H1 (cell line): Measurements from ENCODE around the gene KCNT1. TPM values are rescaled to one million over a fixed set of nuclear protein-coding genes. Genes with fewer than 3 reads are reported as not detected.

Experiments
- CTCF ChIA-PET: fragments of 300-600 bp; sonication (Branson Sonifier 250); formaldehyde crosslinking; loops from one replicate; lab custom pipeline; 2021; ENCODE audit not compliant: partially characterized antibody; lab: Charles Lee
- POLR2A ChIA-PET: fragments of 300-600 bp; sonication (Branson Sonifier 250); formaldehyde crosslinking; loops from one replicate; lab custom pipeline; 2021; ENCODE audit warnings: inconsistent platforms; ENCODE audit not compliant: partially characterized antibody; lab: Charles Lee
- DNase-seq, 2 experiments: peaks; one replicate each; pipeline versions ENCODE4 v3.0.0 to v3.0.0-alpha.2; 2010 to 2022; ENCODE audit warnings: low spot score in 2 of 2, low read depth in 1 of 2, mixed read lengths in 1 of 2
- FAIRE-seq: peaks from 2 replicates; lab custom pipeline; 2011; peaks lifted over from hg19 to GRCh38; lab: Jason Lieb, UNC
- H2AFZ ChIP-seq: 2 replicates; pipeline ENCODE4 v1.8.1; 2012; ENCODE audit warnings: low read length, inconsistent platforms
- H2AK5ac ChIP-seq: 2 replicates; pipeline ENCODE4 v1.6.1; 2013; ENCODE audit warnings: low read depth, low read length
- H2BK120ac ChIP-seq: replicated peaks from 2 replicates; pipeline ENCODE3; 2013; ENCODE audit warnings: low read depth, low read length, inconsistent platforms
- H2BK12ac ChIP-seq: 2 replicates; pipeline ENCODE4 v1.6.1; 2013; ENCODE audit warnings: low read depth, low read length
- H2BK15ac ChIP-seq: 2 replicates; pipeline ENCODE4 v1.6.1; 2013; ENCODE audit warnings: low read length
- H2BK20ac ChIP-seq: 2 replicates; pipeline ENCODE4 v1.6.1; 2013; ENCODE audit warnings: low read length
- H2BK5ac ChIP-seq: 2 replicates; pipeline ENCODE4 v1.6.1; 2013; ENCODE audit warnings: low read depth, low read length
- H3K14ac ChIP-seq: 2 replicates; pipeline ENCODE4 v1.6.1; 2013; ENCODE audit warnings: inconsistent platforms; ENCODE audit not compliant: insufficient read length
- H3K18ac ChIP-seq: 2 replicates; pipeline ENCODE4 v1.6.1; 2013; ENCODE audit warnings: low read length; ENCODE audit errors: extremely low read depth
- H3K23ac ChIP-seq: 2 replicates; pipeline ENCODE4 v1.6.1; 2013; ENCODE audit warnings: inconsistent platforms; ENCODE audit not compliant: insufficient read length
- H3K23me2 ChIP-seq: 2 replicates; pipeline ENCODE4 v1.6.1; 2013; ENCODE audit warnings: low read depth, low read length
- H3K27ac ChIP-seq: 2 replicates; pipeline ENCODE4 v1.6.1; 2011; ENCODE audit warnings: low read depth, low read length, inconsistent platforms
- H3K27me3 ChIP-seq, 4 experiments: replicated peaks in 1 of 4; 1 replicate in 1 of 4; 2 replicates in 3 of 4; pipeline versions ENCODE4 v1.6.1 to v1.8.1; 2011 to 2013; ENCODE audit warnings: low read length in 3 of 4, mild to moderate bottlenecking in 3 of 4, inconsistent platforms in 2 of 4, mixed read lengths in 2 of 4, moderate library complexity in 1 of 4; ENCODE audit not compliant: control insufficient read depth in 3 of 4, insufficient read depth in 3 of 4; ENCODE audit errors: extremely low read depth in 1 of 4
- H3K36me3 ChIP-seq, 4 experiments: 2 replicates each; pipeline versions ENCODE4 v1.6.1 to v1.8.1; 2011 to 2013; ENCODE audit warnings: mild to moderate bottlenecking in 4 of 4, low read length in 3 of 4, moderate library complexity in 2 of 4, control low read depth in 1 of 4, inconsistent platforms in 1 of 4; ENCODE audit not compliant: insufficient read depth in 4 of 4, control insufficient read depth in 2 of 4
- H3K4ac ChIP-seq: replicated peaks from 2 replicates; pipeline ENCODE3; 2013; ENCODE audit warnings: low read length, low read depth, mixed read lengths, inconsistent platforms; ENCODE audit not compliant: insufficient read length
- H3K4me1 ChIP-seq, 4 experiments: replicated peaks in 1 of 4; 1 replicate in 1 of 4; 2 replicates in 3 of 4; pipeline versions ENCODE4 v1.6.1 to v1.8.1; 2011 to 2013; ENCODE audit warnings: low read length in 3 of 4, inconsistent platforms in 2 of 4, mixed read lengths in 1 of 4; ENCODE audit not compliant: insufficient read depth in 4 of 4, control insufficient read depth in 3 of 4
- H3K4me2 ChIP-seq, 2 experiments: 2 replicates each; pipeline versions ENCODE4 v1.6.1 to v1.8.1; 2011 to 2013; ENCODE audit warnings: low read depth in 2 of 2, low read length in 2 of 2, control low read depth in 1 of 2, inconsistent platforms in 1 of 2, mild to moderate bottlenecking in 1 of 2; ENCODE audit not compliant: insufficient read depth in 1 of 2
- H3K4me3 ChIP-seq, 4 experiments: fragments of 200-600, 300-600 bp in 1 of 4; sonication (generic), shearing (Covaris generic), sonication (Bioruptor Twin) in 1 of 4; 2 replicates each; pipeline versions ENCODE4 v1.5.1 to v1.8.1; 2011 to 2016; ENCODE audit warnings: low read length in 4 of 4, low read depth in 3 of 4, control low read depth in 2 of 4, inconsistent platforms in 2 of 4, mild to moderate bottlenecking in 2 of 4, mixed read lengths in 1 of 4, moderate library complexity in 1 of 4; ENCODE audit not compliant: insufficient read depth in 2 of 4; ENCODE audit errors: extremely low read depth in 1 of 4
- H3K56ac ChIP-seq: replicated peaks from 2 replicates; pipeline ENCODE3; 2013; ENCODE audit warnings: low read depth, mild to moderate bottlenecking, mixed read lengths, low read length, inconsistent platforms; ENCODE audit not compliant: insufficient read length
- H3K79me1 ChIP-seq: 2 replicates; pipeline ENCODE4 v1.6.1; 2013; ENCODE audit warnings: low read depth, low read length, control low read depth
- H3K79me2 ChIP-seq, 2 experiments: 2 replicates each; pipeline versions ENCODE4 v1.6.1 to v1.8.1; 2012 to 2013; ENCODE audit warnings: low read length in 2 of 2, mild to moderate bottlenecking in 2 of 2, inconsistent platforms in 1 of 2; ENCODE audit not compliant: insufficient read depth in 2 of 2, control insufficient read depth in 1 of 2
- H3K9ac ChIP-seq, 4 experiments: replicated peaks in 1 of 4; 1 replicate in 1 of 4; 2 replicates in 3 of 4; pipeline versions ENCODE4 v1.6.1 to v1.8.1; 2011 to 2013; ENCODE audit warnings: low read depth in 3 of 4, low read length in 3 of 4, control low read depth in 2 of 4, mild to moderate bottlenecking in 2 of 4, moderate library complexity in 2 of 4, inconsistent platforms in 1 of 4; ENCODE audit errors: extremely low read depth in 1 of 4
- H3K9me3 ChIP-seq, 2 experiments: 2 replicates each; pipeline versions ENCODE4 v1.6.1 to v1.8.1; 2012 to 2013; ENCODE audit warnings: mild to moderate bottlenecking in 2 of 2, moderate library complexity in 2 of 2, control low read depth in 1 of 2, inconsistent platforms in 1 of 2, low read depth in 1 of 2, low read length in 1 of 2, mixed read lengths in 1 of 2; ENCODE audit not compliant: insufficient read depth in 2 of 2
- H4K20me1 ChIP-seq, 2 experiments: replicated peaks in 1 of 2; 2 replicates each; pipeline versions ENCODE3 to v1.8.1; 2011 to 2013; ENCODE audit warnings: inconsistent platforms in 2 of 2, low read length in 2 of 2, mild to moderate bottlenecking in 1 of 2; ENCODE audit not compliant: insufficient read depth in 2 of 2, control insufficient read depth in 1 of 2
- H4K5ac ChIP-seq: 2 replicates; pipeline ENCODE4 v1.6.1; 2013; ENCODE audit warnings: low read length, low read depth, mixed read lengths, inconsistent platforms; ENCODE audit not compliant: insufficient read length
- H4K8ac ChIP-seq: 2 replicates; pipeline ENCODE4 v1.8.0; 2013; ENCODE audit warnings: mild to moderate bottlenecking, moderate library complexity, low read length, inconsistent platforms; ENCODE audit not compliant: insufficient read depth; ENCODE audit errors: extremely low read depth
- H4K91ac ChIP-seq: replicated peaks from 2 replicates; pipeline ENCODE3; 2013; ENCODE audit warnings: low read length, mixed read lengths, inconsistent platforms; ENCODE audit not compliant: insufficient read length
- MAX ChIP-seq: IDR thresholded peaks from 2 replicates; pipeline ENCODE4 v1.6.1; 2012; ENCODE audit warnings: inconsistent platforms
- PHF8 ChIP-seq: fragments of 200-600 bp; sonication (generic); conservative IDR thresholded peaks from 2 replicates; pipeline ENCODE4 v1.7.1; 2012; ENCODE audit warnings: low read depth, mild to moderate bottlenecking, inconsistent platforms, low read length, moderate library complexity
- POLR2AphosphoS5 ChIP-seq: IDR thresholded peaks from 2 replicates; pipeline ENCODE4 v1.6.1; 2011; ENCODE audit warnings: low read depth, low read length
- SP1 ChIP-seq: IDR thresholded peaks from 2 replicates; pipeline ENCODE4 v1.6.1; 2011; ENCODE audit warnings: low read depth, low read length
- TBP ChIP-seq: IDR thresholded peaks from 2 replicates; pipeline ENCODE4 v1.6.1; 2011; ENCODE audit warnings: low read depth, low read length, improper control_type of control experiment
- TCF12 ChIP-seq: IDR thresholded peaks from 2 replicates; pipeline ENCODE4 v1.6.1; 2011; ENCODE audit warnings: low read depth, mild to moderate bottlenecking, low read length
- TEAD4 ChIP-seq: IDR thresholded peaks from 2 replicates; pipeline ENCODE4 v1.6.1; 2012; ENCODE audit warnings: low read depth, low read length, inconsistent platforms, mixed read lengths
- WGBS, 2 experiments: shearing (Covaris generic) in 1 of 2; methylation state at CpG; one replicate each; pipeline versions ENCODE4 v1.1.6 to v1.1.7; 2013 to 2015; ENCODE audit warnings: low lambda C conversion rate in 2 of 2, mixed read lengths in 2 of 2, inconsistent platforms in 1 of 2, low coverage in 1 of 2, missing lambda C conversion rate in 1 of 2; ENCODE audit not compliant: insufficient replicate concordance in 2 of 2, insufficient coverage in 1 of 2, insufficient read length in 1 of 2; ENCODE audit errors: extremely low coverage in 1 of 2, missing lambda C conversion rate in 1 of 2; 5-methylcytosine and 5-hydroxymethylcytosine counted together
- polyA plus RNA-seq, 7 experiments: library from polyadenylated mRNA; depleted of rRNA in 3 of 7; stranded (reverse) in 5 of 7; unstranded in 2 of 7; fragments of >200 nt in 5 of 7; fragments of 200-250 nt in 2 of 7; gene quantifications; 1 replicate in 5 of 7; 2 replicates in 1 of 7; 4 replicates in 1 of 7; pipeline versions ENCODE4 v1.2.1 to v1.2.3, GENCODE V29; 2011 to 2013; ENCODE audit warnings: missing spikeins in 2 of 7, mixed read lengths in 2 of 7
- total RNA-seq: library from RNA; stranded (reverse); fragmentation: NEBNext Ultra II Directional; extraction: Animal tissue kit (Norgen Biotek cat#: 25700); gene quantifications from 2 replicates; pipeline ENCODE4 v1.2.1, GENCODE V29; 2021

The KCNT1 gene
- total and polyA plus RNA-seq, 2 of the 8 experiments (the other 6 are each of a cell fraction or from before 2014, with no cell fraction given): 0.13 to 0.20 TPM

- POLR2A ChIA-PET: no interaction called here
- peak overlapping the region; percentile 59; the same call in 1 of the 2 replicates for H2AK5ac ChIP-seq
- H2BK15ac ChIP-seq: peak overlapping the region; percentile 53; the same call in 1 of the 2 replicates
- no peak overlapping the region for H3K18ac ChIP-seq
- no peak for TF ChIP-seq PHF8
- no peak for TF ChIP-seq SP1
- no peak for TF ChIP-seq TEAD4
- TF ChIP-seq POLR2AphosphoS5: no peak
- TF ChIP-seq TCF12: no peak
- TF ChIP-seq TBP: no peak
- TF ChIP-seq MAX: no peak
- peaks cover 0 to 11% (median 7%) of the 10 kb centered on the region in 4 experiments; a peak in 5 of 7 replicates for H3K4me1 ChIP-seq
- DNase-seq (no peak), FAIRE-seq (no peak)
- H4K5ac ChIP-seq: no peak overlapping the region
- H4K8ac ChIP-seq: no peak overlapping the region
- no peaks in the 10 kb centered on the region; a peak in 1 of 7 replicates for H3K27me3 ChIP-seq
- H2AFZ ChIP-seq: no peak overlapping the region
- no peak overlapping the region for H3K23ac ChIP-seq
- WGBS, 2 experiments: 97% methylated on average over 13 of the region's 13 CpGs; no CpG with 5 or more reads in 1 of the 2 experiments
- no peaks in the 10 kb centered on the region for H3K36me3 ChIP-seq
- H3K14ac ChIP-seq: no peak overlapping the region
- H3K27ac ChIP-seq: no peak overlapping the region
- H2BK20ac ChIP-seq: no peak overlapping the region
- H3K4ac ChIP-seq: no peak overlapping the region
- H3K4me2 ChIP-seq: no peak overlapping the region
- H2BK5ac ChIP-seq: no peak overlapping the region
- no peak overlapping the region for H3K56ac ChIP-seq
- peaks cover 4 to 7% of the 10 kb centered on the region in 2 experiments; a peak in 3 of 4 replicates for H3K9me3 ChIP-seq
- peak overlapping the region; percentile 32; the same call in 1 of the 2 replicates for H2BK12ac ChIP-seq
- no peaks in the 10 kb centered on the region for H4K20me1 ChIP-seq
- no peaks in the 10 kb centered on the region for H3K79me1 ChIP-seq
- H4K91ac ChIP-seq: no peak overlapping the region
- no peak overlapping the region for H3K9ac ChIP-seq
- H3K23me2 ChIP-seq: no peaks in the 10 kb centered on the region; the same call in 1 of the 2 replicates
- H3K4me3 ChIP-seq: no peak overlapping the region
- CTCF ChIA-PET: interaction anchor here (0.6 to 1.8 kb wide), 7 partner anchors 13 to 58 kb away, joined by 3 to 8 read pairs (median 3); no protein-coding TSS in a partner anchor
- no peaks in the 10 kb centered on the region for H3K79me2 ChIP-seq
- no peak overlapping the region for H2BK120ac ChIP-seq
Observed at GRCh38 chr9:135729480-135729879, 27.5 kb downstream of the KCNT1 start.
